GM12891 (cell line): ENCODE results near the gene AMBRA1.

Source experiments
- POLR2A ChIP-seq: IDR thresholded peaks from 2 replicates; pipeline ENCODE4 v1.6.1; 2011; ENCODE audit warnings: low read depth, low read length, control low read depth
- POLR2AphosphoS5 ChIP-seq: IDR thresholded peaks from 2 replicates; pipeline ENCODE4 v1.6.1; 2011; ENCODE audit warnings: low read depth, low read length, control low read depth
- POU2F2 ChIP-seq: IDR thresholded peaks from 2 replicates; pipeline ENCODE4 v1.6.1; 2011; ENCODE audit warnings: low read depth, mild to moderate bottlenecking, control low read depth, low read length, moderate library complexity
- TAF1 ChIP-seq: IDR thresholded peaks from 2 replicates; pipeline ENCODE4 v1.6.1; 2011; ENCODE audit warnings: low read depth, low read length, control low read depth

GRCh38 chr11:46528445-46529094 lies 65.3 kb downstream of the AMBRA1 start:
- TF ChIP-seq POLR2A (no peak), TAF1 (no peak), POLR2AphosphoS5 (no peak), POU2F2 (no peak)
